DMS53 (cell line): ENCODE measurements around the gene GK2.

Experiments used
- DNase-seq: peaks from one replicate; lab custom pipeline; 2025; lab: John Stamatoyannopoulos, UW

GK2 gene

GRCh38 chr4:79385641-79386040 is 22.4 kb downstream of the GK2 start:
- DNase-seq = no peak

- no peak for DNase-seq
These were observed 26.9 kb downstream of the GK2 start for GRCh38 chr4:79381161-79381560.

- no peak for DNase-seq
These were observed 38.0 kb downstream of the GK2 start for GRCh38 chr4:79370026-79370425.

GRCh38 chr4:79367096-79367495 is 40.9 kb downstream of the GK2 start:
- no peak for DNase-seq

- DNase-seq = no peak
These were observed 41.6 kb downstream of the GK2 start for GRCh38 chr4:79366422-79366821.

- no peak for DNase-seq
These were observed 44.0 kb downstream of the GK2 start for GRCh38 chr4:79364061-79364460.

- DNase-seq = no peak
These were observed 45.4 kb downstream of the GK2 start for GRCh38 chr4:79362626-79363025.

GRCh38 chr4:79360006-79360405 is 48.0 kb downstream of the GK2 start:
- DNase-seq = no peak

- DNase-seq = no peak
These were observed 49.6 kb downstream of the GK2 start for GRCh38 chr4:79358438-79358837.

GRCh38 chr4:79357365-79357764 is 50.7 kb downstream of the GK2 start:
- DNase-seq = no peak
